ENCODE measurements around the gene PABPN1L. TPM values are rescaled to one million over a fixed set of nuclear protein-coding genes. Genes with fewer than 3 reads are reported as not detected.

Gene PABPN1L
- total and polyA plus RNA-seq, 2 of the 4 experiments (the other 2 are of a cell fraction) = not detected

DNA sequence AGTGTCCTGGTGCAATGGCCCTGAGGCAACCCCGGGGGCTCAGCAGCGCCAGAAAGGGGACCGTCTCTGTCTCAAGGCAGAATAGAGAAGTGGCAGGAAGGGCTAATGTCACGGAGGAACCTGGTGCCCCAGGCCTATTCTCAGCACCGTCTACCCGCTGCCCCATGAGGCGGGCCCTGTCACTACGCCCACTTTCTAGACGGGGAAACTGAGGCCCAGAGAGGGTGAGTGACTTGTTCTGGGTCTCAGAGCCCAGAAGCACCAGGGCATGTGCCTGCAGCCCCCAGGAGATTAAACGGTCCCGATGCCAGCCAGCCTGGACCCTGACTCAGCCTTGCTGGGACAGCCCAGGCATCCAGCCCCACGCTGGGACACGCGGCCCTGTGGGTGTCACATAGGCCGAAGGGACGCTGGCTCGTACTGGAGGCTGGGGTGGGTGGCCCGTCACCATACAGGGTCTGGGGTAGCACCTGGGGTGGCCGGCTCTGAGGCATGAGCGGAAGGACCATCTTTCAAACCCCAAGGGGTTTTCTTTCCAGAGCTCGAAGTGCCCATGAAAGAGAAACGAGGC is 40.2 kb upstream of the PABPN1L start:
- no peak overlapping the region for H2BK5ac ChIP-seq (ENCODE audit: low read depth, low read length, poor library complexity, severe bottlenecking)
- H3K4me3 ChIP-seq (ENCODE audit: insufficient read depth, low read depth, low read length) = no peak overlapping the region
- no peaks in the 10 kb centered on the region for H3K79me1 ChIP-seq (ENCODE audit: low read depth in 1 of 2, low read length in 2 of 2)
- no peak overlapping the region for H2BK120ac ChIP-seq (ENCODE audit: low read depth, low read length)
- no peak overlapping the region for H2AK5ac ChIP-seq (ENCODE audit: low read depth, low read length)
- no peak overlapping the region for H3K4ac ChIP-seq (ENCODE audit: low read depth, low read length)
- H3K9me1 ChIP-seq (ENCODE audit: insufficient read depth, low read length) = no peaks in the 10 kb centered on the region
- H2BK20ac ChIP-seq (ENCODE audit: low read depth, low read length) = no peak overlapping the region
- no peak overlapping the region for H3K9ac ChIP-seq (ENCODE audit: low read depth, low read length)
- no peaks in the 10 kb centered on the region for H3K9me3 ChIP-seq (ENCODE audit: control insufficient read depth, insufficient read depth, low read length)
- ATAC-seq (ENCODE audit: low read depth) (no peak), DNase-seq (no peak)
- H2AFZ ChIP-seq (replicated peaks; ENCODE audit: low read length, poor library complexity) = no peak overlapping the region
- dilution Hi-C loops (cut with HindIII; ENCODE audit: low sequenced_read_pairs, unreplicated experiment) (no loop called here), in situ Hi-C loops (cut with MboI; ENCODE audit: low sequenced_read_pairs) (no loop called here), intact Hi-C loops (cut with micrococcal nuclease) (no loop called here)
- POLR2A ChIA-PET (ENCODE audit: unreplicated experiment) = no interaction called here
- BruUV-seq (replicated peaks) = no TSS peak
- H4K8ac ChIP-seq (ENCODE audit: low read depth in 2 of 2, low read length in 2 of 2) = no peak overlapping the region
- CTCF ChIA-PET = no interaction called here
- no peak overlapping the region for H2BK15ac ChIP-seq (ENCODE audit: low read depth, low read length)
- no peak overlapping the region for H4K5ac ChIP-seq (ENCODE audit: low read depth, low read length)
- no peak overlapping the region for H3K27ac ChIP-seq (ENCODE audit: insufficient read depth, low read length)
- WGBS, 2 experiments (ENCODE audit: extremely low coverage in 2 of 2, insufficient read length in 1 of 2) = 84% methylated on average over 15 of the region's 22 CpGs; no CpG with 5 or more reads in 1 of the 2 experiments
- no peak overlapping the region for H3K23ac ChIP-seq (ENCODE audit: low read depth, low read length)
- no peak overlapping the region for H3K56ac ChIP-seq (ENCODE audit: extremely low read depth, insufficient read depth, low read length)
- H3K18ac ChIP-seq (ENCODE audit: low read depth, low read length) = no peak overlapping the region
- H3K36me3 ChIP-seq (ENCODE audit: control insufficient read depth, insufficient read depth, low read length) = no peaks in the 10 kb centered on the region
- H2AK9ac ChIP-seq (replicated peaks; ENCODE audit: low read depth, low read length, poor library complexity) = no peak overlapping the region
- no peaks in the 10 kb centered on the region; the same call in 1 of the 2 replicates for H3K4me1 ChIP-seq (ENCODE audit: control insufficient read depth, insufficient read depth, low read length)
- no peak overlapping the region for H3K4me2 ChIP-seq (ENCODE audit: low read depth, low read length)
- H3K27me3 ChIP-seq (ENCODE audit: control insufficient read depth, insufficient read depth, low read length) = peaks cover 13% of the 10 kb centered on the region; the same call in 1 of the 2 replicates
- H3K14ac ChIP-seq (replicated peaks; ENCODE audit: low read depth, low read length) = no peak overlapping the region
- H4K91ac ChIP-seq (ENCODE audit: insufficient read depth, low read depth, low read length) = no peak overlapping the region
- no peak for TF ChIP-seq POLR2A (IDR thresholded peaks at IDR 0.05; ENCODE audit: low read depth, low read length)
- no peak for TF ChIP-seq RFX5 (IDR thresholded peaks at IDR 0.05; ENCODE audit: low read depth, low read length)
- no peak for TF ChIP-seq MXI1 (IDR thresholded peaks at IDR 0.05; ENCODE audit: borderline replicate concordance, low read depth, low read length)
- no peak for TF ChIP-seq FOS (IDR thresholded peaks at IDR 0.05; ENCODE audit: low read depth, low read length)
- TF ChIP-seq, protein P1, sequence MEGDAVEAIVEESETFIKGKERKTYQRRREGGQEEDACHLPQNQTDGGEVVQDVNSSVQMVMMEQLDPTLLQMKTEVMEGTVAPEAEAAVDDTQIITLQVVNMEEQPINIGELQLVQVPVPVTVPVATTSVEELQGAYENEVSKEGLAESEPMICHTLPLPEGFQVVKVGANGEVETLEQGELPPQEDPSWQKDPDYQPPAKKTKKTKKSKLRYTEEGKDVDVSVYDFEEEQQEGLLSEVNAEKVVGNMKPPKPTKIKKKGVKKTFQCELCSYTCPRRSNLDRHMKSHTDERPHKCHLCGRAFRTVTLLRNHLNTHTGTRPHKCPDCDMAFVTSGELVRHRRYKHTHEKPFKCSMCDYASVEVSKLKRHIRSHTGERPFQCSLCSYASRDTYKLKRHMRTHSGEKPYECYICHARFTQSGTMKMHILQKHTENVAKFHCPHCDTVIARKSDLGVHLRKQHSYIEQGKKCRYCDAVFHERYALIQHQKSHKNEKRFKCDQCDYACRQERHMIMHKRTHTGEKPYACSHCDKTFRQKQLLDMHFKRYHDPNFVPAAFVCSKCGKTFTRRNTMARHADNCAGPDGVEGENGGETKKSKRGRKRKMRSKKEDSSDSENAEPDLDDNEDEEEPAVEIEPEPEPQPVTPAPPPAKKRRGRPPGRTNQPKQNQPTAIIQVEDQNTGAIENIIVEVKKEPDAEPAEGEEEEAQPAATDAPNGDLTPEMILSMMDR (conservative IDR thresholded peaks at IDR 0.05; ENCODE audit: low read depth, low read length) = no peak
- no peak for TF ChIP-seq RAD21 (IDR thresholded peaks at IDR 0.05; ENCODE audit: low read length)
- no peak for TF ChIP-seq NFE2L2 (IDR thresholded peaks at IDR 0.05; ENCODE audit: low read depth, low read length)
- TF ChIP-seq MAZ (IDR thresholded peaks at IDR 0.05; ENCODE audit: borderline replicate concordance, low read depth, low read length) = no peak
- H4K20me1 ChIP-seq (ENCODE audit: insufficient read depth, low read length) = no peaks in the 10 kb centered on the region; the same call in 1 of the 2 replicates

Data from IMR-90 (cell line).